HepG2 (cell line): Measurements from ENCODE around the gene NENF. TPM values are rescaled to one million over a fixed set of nuclear protein-coding genes. Genes with fewer than 3 reads are reported as not detected.

Source experiments
- ATAC-seq: fragments of 200-7000 bp; cut with Tn5 transposase; 3 replicates; pipeline ENCODE4 v1.9.1; 2020; ENCODE audit warnings: mild to moderate bottlenecking, moderate library complexity
- BruUV-seq: library from RNA; stranded (reverse); fragments of 400-500 nt; replicated peaks from 2 replicates; lab custom pipeline; 2021; lab: Mats Ljungman, UMichigan
- CTCF ChIA-PET: fragments of 300-600 bp; formaldehyde crosslinking; extraction: SDS; loops from one replicate; lab custom pipeline; 2021; ENCODE audit warnings: low total read pairs, inconsistent platforms, low intra/inter-chr PET ratio; lab: Yijun Ruan, JAX
- POLR2A ChIA-PET: fragments of 350-600 bp; sonication (Branson Sonifier 250); formaldehyde crosslinking; loops from one replicate; lab custom pipeline; 2020; ENCODE audit warnings: antibody characterized with exemption, inconsistent platforms; lab: Yijun Ruan, JAX
- DNase-seq: peaks from one replicate; pipeline ENCODE4 v3.0.0-alpha.2; 2015; ENCODE audit warnings: low spot score
- FAIRE-seq: peaks from 3 replicates; lab custom pipeline; 2011; peaks lifted over from hg19 to GRCh38; lab: Jason Lieb, UNC
- H2AFZ ChIP-seq: one replicate; pipeline ENCODE4 v1.6.1; 2011; ENCODE audit warnings: low read length, inconsistent platforms
- H3K27ac ChIP-seq: fragments of 300-600 bp; 3 replicates; pipeline ENCODE4 v1.8.0; 2011; ENCODE audit warnings: mixed run types, mild to moderate bottlenecking, mixed read lengths, low read length, inconsistent platforms; ENCODE audit not compliant: insufficient read depth; ENCODE audit errors: extremely low read length
- H3K27me3 ChIP-seq, 2 experiments: fragments of 200-600 bp in 1 of 2; 2 replicates in 1 of 2; 3 replicates in 1 of 2; pipeline versions ENCODE4 v1.6.0 to v1.8.0; 2011; ENCODE audit warnings: low read length in 2 of 2, mild to moderate bottlenecking in 2 of 2, moderate library complexity in 2 of 2, inconsistent platforms in 1 of 2; ENCODE audit not compliant: insufficient read depth in 2 of 2, control insufficient read depth in 1 of 2
- H3K36me3 ChIP-seq, 2 experiments: fragments of 200-600 bp in 1 of 2; replicated peaks in 1 of 2; 2 replicates in 1 of 2; 3 replicates in 1 of 2; pipeline versions ENCODE4 v1.5.1 to v1.8.0; 2011; ENCODE audit warnings: low read length in 2 of 2, inconsistent platforms in 1 of 2; ENCODE audit not compliant: insufficient read depth in 2 of 2, control insufficient read depth in 1 of 2
- H3K4me1 ChIP-seq: 2 replicates; pipeline ENCODE4 v1.5.1; 2012; ENCODE audit warnings: low read length, inconsistent platforms; ENCODE audit not compliant: insufficient read depth
- H3K4me2 ChIP-seq: 2 replicates; pipeline ENCODE4 v1.6.0; 2011; ENCODE audit warnings: low read depth, low read length, inconsistent platforms
- H3K4me3 ChIP-seq, 3 experiments: fragments of 200-600 bp in 1 of 3; sonication (generic), shearing (Covaris generic) in 1 of 3; replicated peaks in 1 of 3; 2 replicates each; pipeline ENCODE4 v1.5.1; 2011 to 2016; ENCODE audit warnings: low read length in 3 of 3, inconsistent platforms in 2 of 3, low read depth in 2 of 3, mild to moderate bottlenecking in 2 of 3, control low read depth in 1 of 3, mixed read lengths in 1 of 3; ENCODE audit not compliant: insufficient read depth in 1 of 3
- H3K79me2 ChIP-seq: one replicate; pipeline ENCODE4 v1.6.1; 2011; ENCODE audit warnings: low read length, inconsistent platforms; ENCODE audit not compliant: insufficient read depth
- H3K9ac ChIP-seq: 2 replicates; pipeline ENCODE4 v1.6.0; 2011; ENCODE audit warnings: mild to moderate bottlenecking, low read depth, low read length, inconsistent platforms; ENCODE audit not compliant: insufficient read depth
- H3K9me3 ChIP-seq: 2 replicates; pipeline ENCODE4 v1.5.1; 2012; ENCODE audit warnings: mild to moderate bottlenecking, low read length
- H4K20me1 ChIP-seq: 2 replicates; pipeline ENCODE4 v1.6.0; 2011; ENCODE audit warnings: inconsistent platforms, mild to moderate bottlenecking, low read length, moderate library complexity; ENCODE audit not compliant: insufficient read depth
- ATAD3A ChIP-seq: sonication (generic); formaldehyde crosslinking; IDR thresholded peaks from 2 replicates; pipeline ENCODE4 v1.4.0; 2020; ENCODE audit warnings: missing genetic modification reagents
- EP300 ChIP-seq, 3 experiments: sonication (generic) in 1 of 3; formaldehyde crosslinking in 1 of 3; IDR thresholded peaks; 2 replicates each; pipeline versions ENCODE4 v1.5.1 to v1.6.1; 2011 to 2020; ENCODE audit warnings: low read depth in 2 of 3, low read length in 2 of 3, borderline replicate concordance in 1 of 3, improper control_type of control experiment in 1 of 3, mild to moderate bottlenecking in 1 of 3, missing genetic modification reagents in 1 of 3, moderate library complexity in 1 of 3
- GATAD2A ChIP-seq: IDR thresholded peaks from 2 replicates; pipeline ENCODE4 v1.6.1; 2016
- KDM2A ChIP-seq: sonication (generic); formaldehyde crosslinking; IDR thresholded peaks from 2 replicates; pipeline ENCODE4 v1.4.0; 2020; ENCODE audit warnings: low read depth, missing genetic modification reagents, borderline replicate concordance
- MBNL3 ChIP-seq: fragments of 250-450 bp; sonication (Bioruptor Pico); conservative IDR thresholded peaks from 2 replicates; pipeline ENCODE4 v1.8.0; 2022; ENCODE audit warnings: mild to moderate bottlenecking, inconsistent platforms
- NFKB2 ChIP-seq: sonication (generic); formaldehyde crosslinking; IDR thresholded peaks from 2 replicates; pipeline ENCODE4 v1.4.0; 2020; ENCODE audit warnings: missing genetic modification reagents, borderline replicate concordance
- NR2F1 ChIP-seq, 2 experiments: fragments of 450-650 bp in 1 of 2; formaldehyde crosslinking in 1 of 2; IDR thresholded peaks; 2 replicates each; pipeline versions ENCODE4 v1.5.0 to v1.6.1; 2016 to 2020; ENCODE audit warnings: mild to moderate bottlenecking in 1 of 2, missing compliant biosample characterization in 1 of 2, missing genetic modification reagents in 1 of 2, moderate library complexity in 1 of 2
- PCBP1 ChIP-seq: fragments of 200-400 bp; formaldehyde crosslinking; IDR thresholded peaks from 2 replicates; pipeline ENCODE4 v1.6.1; 2017; ENCODE audit warnings: mild to moderate bottlenecking, low read depth, low read length, borderline replicate concordance
- REST ChIP-seq, 2 experiments: IDR thresholded peaks; 2 replicates each; pipeline ENCODE4 v1.6.1; 2011 to 2012; ENCODE audit warnings: low read length in 2 of 2, borderline replicate concordance in 1 of 2, low read depth in 1 of 2, mild to moderate bottlenecking in 1 of 2, moderate library complexity in 1 of 2
- THAP11 ChIP-seq: IDR thresholded peaks from 2 replicates; pipeline ENCODE4 v1.6.1; 2016; ENCODE audit warnings: missing biosample characterization, missing genetic modification reagents
- ZBTB38 ChIP-seq: sonication (generic); formaldehyde crosslinking; IDR thresholded peaks from 2 replicates; pipeline ENCODE4 v1.5.1; 2020; ENCODE audit warnings: mild to moderate bottlenecking, missing genetic modification reagents
- ZFP90 ChIP-seq: sonication (generic); formaldehyde crosslinking; IDR thresholded peaks from 2 replicates; pipeline ENCODE4 v1.8.0; 2022; ENCODE audit warnings: missing genetic modification reagents, mild to moderate bottlenecking, inconsistent platforms, borderline replicate concordance
- ZNF143 ChIP-seq: sonication (generic); formaldehyde crosslinking; IDR thresholded peaks from 2 replicates; pipeline ENCODE4 v1.4.0; 2020; ENCODE audit warnings: missing genetic modification reagents
- ZNF160 ChIP-seq: sonication (generic); formaldehyde crosslinking; IDR thresholded peaks from 2 replicates; pipeline ENCODE4 v1.8.0; 2022; ENCODE audit warnings: mild to moderate bottlenecking, inconsistent platforms, missing genetic modification reagents
- ZNF383 ChIP-seq: sonication (generic); formaldehyde crosslinking; IDR thresholded peaks from 2 replicates; pipeline ENCODE4 v1.4.0; 2020; ENCODE audit warnings: missing genetic modification reagents, mild to moderate bottlenecking, borderline replicate concordance
- ZNF605 ChIP-seq: sonication (generic); formaldehyde crosslinking; IDR thresholded peaks from 2 replicates; pipeline ENCODE4 v1.8.0; 2022; ENCODE audit warnings: mild to moderate bottlenecking, missing genetic modification reagents
- ZNF746 ChIP-seq: sonication (generic); formaldehyde crosslinking; IDR thresholded peaks from 2 replicates; pipeline ENCODE4 v1.8.0; 2022; ENCODE audit warnings: mild to moderate bottlenecking, missing genetic modification reagents
- WGBS: methylation state at CpG from one replicate; pipeline ENCODE4 v1.1.6; 2017; ENCODE audit warnings: low lambda C conversion rate; 5-methylcytosine and 5-hydroxymethylcytosine counted together
- in situ Hi-C: cut with HindIII; loops from 2 replicates; pipeline ENCODE4 v1.10.0; 2017; ENCODE audit warnings: low pct_unique_long_range_greater_than_20kb; ENCODE audit not compliant: extremely low pct_ligation_motif_present
- intact Hi-C: fragments of 100-400 bp; cut with micrococcal nuclease; formaldehyde crosslinking; loops from one replicate; pipeline ENCODE4 v1.10.0; 2022; ENCODE audit not compliant: unreplicated experiment
- polyA plus RNA-seq, 8 experiments: library from polyadenylated mRNA; depleted of rRNA in 3 of 8; stranded (reverse) in 7 of 8; unstranded in 1 of 8; fragments of >200 nt; fragmentation: Illumina TruSeq in 4 of 8; extraction: Trizol in 4 of 8; gene quantifications; 2 replicates each; pipeline versions ENCODE4 v1.2.1 to v1.2.3, GENCODE V29; 2011 to 2016; ENCODE audit warnings: low read depth in 4 of 8, missing spikeins in 1 of 8, mixed read lengths in 1 of 8; ENCODE audit not compliant: insufficient read depth in 1 of 8
- total RNA-seq, 5 experiments: library from RNA; depleted of rRNA; stranded (reverse); fragments of >200 nt; fragmentation: Illumina TruSeq; extraction: Trizol; gene quantifications; 2 replicates each; pipeline ENCODE4 v1.2.3, GENCODE V29; 2016; ENCODE audit warnings: low read depth in 1 of 5
- TF ChIP-seq, protein P1 (sequence below): sonication (generic); formaldehyde crosslinking; IDR thresholded peaks from 2 replicates; pipeline ENCODE4 v1.8.0; 2022; ENCODE audit warnings: mild to moderate bottlenecking, missing genetic modification reagents; ENCODE audit not compliant: insufficient replicate concordance

NENF gene
- total and polyA plus RNA-seq, 2 of the 13 experiments (the other 11 are each of a cell fraction or from before 2014, with no cell fraction given): 31.7 to 40.4 TPM

DNA sequence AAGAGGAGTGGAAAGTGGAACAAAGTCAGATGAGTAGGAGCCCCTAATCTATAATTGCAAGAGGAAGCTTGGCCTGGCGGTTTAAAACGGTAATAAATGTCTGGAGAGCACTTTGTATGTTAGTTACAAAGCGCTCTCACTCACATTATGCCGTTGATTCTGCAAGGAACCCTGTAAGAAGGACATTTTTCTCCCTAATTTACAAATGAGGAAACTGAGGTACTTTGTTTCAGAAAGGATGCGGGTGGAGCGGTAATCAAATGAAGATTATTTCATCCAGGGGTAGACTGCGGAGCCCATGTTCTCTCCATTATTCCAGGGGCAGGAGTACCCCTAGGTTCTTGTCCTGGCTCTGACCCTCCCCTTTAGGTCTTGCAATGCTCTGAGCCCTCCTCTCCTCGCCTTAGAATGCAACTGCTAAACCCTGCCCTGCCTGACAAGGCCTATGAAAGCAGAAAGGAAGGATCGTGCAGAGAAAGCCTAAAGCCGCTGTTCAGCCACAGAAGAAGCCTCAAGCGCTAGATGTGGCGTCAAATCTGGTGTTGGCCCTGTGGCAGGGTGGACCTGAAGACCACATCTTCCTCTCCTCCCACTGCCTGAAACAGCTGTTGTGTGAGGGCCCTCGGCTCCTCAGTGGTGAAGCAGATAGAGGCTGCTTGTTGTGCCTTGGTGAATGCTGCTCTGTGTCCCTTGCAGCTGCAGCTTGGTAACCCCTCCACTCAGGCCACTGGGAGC lies 17.4 kb upstream of the NENF start:
- CTCF ChIA-PET: interaction anchor here (0.7 kb wide), 1 partner anchor 13 kb away, joined by 3 read pairs; no protein-coding TSS in a partner anchor
- Histone ChIP-seq H3K36me3 (peaks cover under 1 to 2% of the 10 kb centered on the region in 2 experiments; a peak in 2 of 5 replicates), H3K4me1 (peaks cover 37% of the 10 kb centered on the region), H3K27ac (no peak overlapping the region), H3K4me3 (peak overlapping the region; percentile 73 to 87 (median 78); a peak in 5 of 6 replicates), H3K9ac (peak overlapping the region; percentile 55), H3K4me2 (peak overlapping the region; percentile 92), H4K20me1 (no peaks in the 10 kb centered on the region), H3K9me3 (no peaks in the 10 kb centered on the region), H2AFZ (peak overlapping the region; percentile 92), H3K79me2 (peaks cover 11% of the 10 kb centered on the region), H3K27me3 (peaks cover 1 to 7% of the 10 kb centered on the region in 2 experiments; a peak in 1 of 5 replicates)
- ATAC-seq: peak; percentile 18
- no TSS peak for BruUV-seq
- in situ Hi-C loops (no loop called here), intact Hi-C loops (no loop called here)
- DNase-seq: no peak
- WGBS: 65% methylated on average over 12 of the region's 13 CpGs
- FAIRE-seq: no peak
- POLR2A ChIA-PET: interaction anchor here (1.2 kb wide), 1 partner anchor 193 kb away, joined by 4 read pairs; the partner anchor contains the start of gene ATF3
- TF ChIP-seq ZNF605 (CRISPR knock-in tag) (peak; percentile 83; the same call in 1 of the 2 replicates), ZNF160 (no peak), THAP11 (CRISPR knock-in tag) (peak; percentile 7), NFKB2 (CRISPR knock-in tag) (0 out of 2 replicates have a peak, but pooled peaks have one; percentile 47), ZFP90 (peak; percentile 43), ZBTB38 (CRISPR knock-in tag) (peak; percentile 56), PCBP1 (no peak), GATAD2A (no peak), KDM2A (CRISPR knock-in tag) (no peak), ZNF143 (CRISPR knock-in tag) (peak; percentile 13; the same call in 1 of the 2 replicates), ATAD3A (CRISPR knock-in tag) (no peak), MBNL3 (CRISPR knock-in tag) (no peak), REST (IDR thresholded peaks at IDR 0.05; ENCODE audit: borderline replicate concordance in 1 of 2, low read depth in 1 of 2, low read length in 2 of 2) (no peak), ZNF746 (CRISPR knock-in tag) (no peak), EP300 (IDR thresholded peaks at IDR 0.05; ENCODE audit: low read depth in 2 of 2, low read length in 2 of 2) (no peak), EP300 (CRISPR knock-in tag; IDR thresholded peaks at IDR 0.05; ENCODE audit: borderline replicate concordance) (no peak), ZNF383 (CRISPR knock-in tag) (no peak), NR2F1 (CRISPR knock-in tag; IDR thresholded peaks at IDR 0.05) (no peak)
- TF ChIP-seq, protein P1, sequence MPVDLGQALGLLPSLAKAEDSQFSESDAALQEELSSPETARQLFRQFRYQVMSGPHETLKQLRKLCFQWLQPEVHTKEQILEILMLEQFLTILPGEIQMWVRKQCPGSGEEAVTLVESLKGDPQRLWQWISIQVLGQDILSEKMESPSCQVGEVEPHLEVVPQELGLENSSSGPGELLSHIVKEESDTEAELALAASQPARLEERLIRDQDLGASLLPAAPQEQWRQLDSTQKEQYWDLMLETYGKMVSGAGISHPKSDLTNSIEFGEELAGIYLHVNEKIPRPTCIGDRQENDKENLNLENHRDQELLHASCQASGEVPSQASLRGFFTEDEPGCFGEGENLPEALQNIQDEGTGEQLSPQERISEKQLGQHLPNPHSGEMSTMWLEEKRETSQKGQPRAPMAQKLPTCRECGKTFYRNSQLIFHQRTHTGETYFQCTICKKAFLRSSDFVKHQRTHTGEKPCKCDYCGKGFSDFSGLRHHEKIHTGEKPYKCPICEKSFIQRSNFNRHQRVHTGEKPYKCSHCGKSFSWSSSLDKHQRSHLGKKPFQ: peak; percentile 18
